HG03432 (cell line): ENCODE measurements around the gene PEX10.

Experiments
- ATAC-seq: cut with Tn5 transposase; IDR thresholded peaks from one replicate; pipeline ENCODE4 v1.9.1; 2021; ENCODE audit warnings: mild to moderate bottlenecking, moderate library complexity; ENCODE audit not compliant: unreplicated experiment

PEX10 gene

DNA sequence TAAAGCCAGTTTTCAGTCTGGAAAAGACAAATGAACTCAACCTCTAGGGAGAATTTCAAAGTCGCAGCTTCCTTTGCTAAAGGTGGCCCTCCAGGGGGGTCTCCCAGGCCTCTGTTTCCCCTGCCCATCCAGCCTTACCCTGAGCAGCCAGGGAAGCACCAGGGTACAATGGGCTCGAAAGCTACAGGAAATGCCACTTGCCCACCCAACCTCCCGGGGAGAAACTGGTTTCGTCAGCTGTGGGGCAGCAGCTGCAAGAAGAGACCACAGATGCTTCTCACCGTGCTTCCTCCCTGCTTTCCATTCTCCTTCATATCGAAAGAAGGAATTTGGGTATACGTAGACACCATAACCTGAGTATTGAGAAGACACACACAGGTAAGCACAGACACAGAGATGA lies 22.7 kb downstream of the PEX10 start:
- ATAC-seq: no peak

DNA sequence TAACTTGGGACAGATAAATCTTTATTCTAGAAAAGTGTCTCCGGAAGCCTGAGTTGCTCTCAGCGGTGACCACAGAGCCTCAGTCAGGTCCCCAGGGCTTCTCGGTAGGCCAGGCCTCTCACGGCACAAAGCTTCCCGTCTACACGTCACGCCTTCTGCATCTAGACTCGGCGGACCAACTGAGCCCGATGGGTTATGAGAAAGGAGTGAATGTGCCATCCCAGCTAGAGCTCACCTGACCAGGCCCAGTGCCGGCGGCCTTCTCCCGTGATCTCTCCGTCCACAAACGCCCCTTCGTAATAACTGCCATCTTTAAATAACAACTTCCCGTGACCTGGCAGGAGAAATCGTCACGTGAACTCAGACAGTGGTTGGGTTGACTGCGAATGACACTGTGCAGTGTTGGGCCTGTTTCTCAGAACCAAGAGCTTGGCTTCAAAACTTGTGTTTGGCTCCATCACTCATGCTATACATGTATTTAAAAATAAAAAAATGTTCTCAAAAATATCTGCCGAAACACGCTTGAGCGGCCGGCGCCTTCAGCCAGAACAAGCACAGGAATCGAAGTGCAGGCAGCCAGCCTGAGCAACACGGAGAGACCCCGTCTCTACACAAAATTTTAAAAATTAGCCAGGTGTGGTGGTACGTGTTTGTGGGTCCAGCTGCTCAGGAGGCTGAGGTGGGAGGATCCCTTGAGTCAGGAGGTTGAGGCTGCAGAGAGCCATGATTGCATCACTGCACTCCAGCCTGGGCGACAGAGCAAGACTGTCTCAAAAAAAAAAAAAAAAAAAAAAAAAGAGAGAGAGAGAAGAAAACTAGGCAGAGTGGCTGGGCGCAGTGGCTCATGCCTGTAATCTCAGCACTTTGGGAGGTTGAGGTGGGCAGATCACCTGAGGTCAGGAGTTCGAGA lies 24.1 kb downstream of the PEX10 start:
- no peak for ATAC-seq

DNA sequence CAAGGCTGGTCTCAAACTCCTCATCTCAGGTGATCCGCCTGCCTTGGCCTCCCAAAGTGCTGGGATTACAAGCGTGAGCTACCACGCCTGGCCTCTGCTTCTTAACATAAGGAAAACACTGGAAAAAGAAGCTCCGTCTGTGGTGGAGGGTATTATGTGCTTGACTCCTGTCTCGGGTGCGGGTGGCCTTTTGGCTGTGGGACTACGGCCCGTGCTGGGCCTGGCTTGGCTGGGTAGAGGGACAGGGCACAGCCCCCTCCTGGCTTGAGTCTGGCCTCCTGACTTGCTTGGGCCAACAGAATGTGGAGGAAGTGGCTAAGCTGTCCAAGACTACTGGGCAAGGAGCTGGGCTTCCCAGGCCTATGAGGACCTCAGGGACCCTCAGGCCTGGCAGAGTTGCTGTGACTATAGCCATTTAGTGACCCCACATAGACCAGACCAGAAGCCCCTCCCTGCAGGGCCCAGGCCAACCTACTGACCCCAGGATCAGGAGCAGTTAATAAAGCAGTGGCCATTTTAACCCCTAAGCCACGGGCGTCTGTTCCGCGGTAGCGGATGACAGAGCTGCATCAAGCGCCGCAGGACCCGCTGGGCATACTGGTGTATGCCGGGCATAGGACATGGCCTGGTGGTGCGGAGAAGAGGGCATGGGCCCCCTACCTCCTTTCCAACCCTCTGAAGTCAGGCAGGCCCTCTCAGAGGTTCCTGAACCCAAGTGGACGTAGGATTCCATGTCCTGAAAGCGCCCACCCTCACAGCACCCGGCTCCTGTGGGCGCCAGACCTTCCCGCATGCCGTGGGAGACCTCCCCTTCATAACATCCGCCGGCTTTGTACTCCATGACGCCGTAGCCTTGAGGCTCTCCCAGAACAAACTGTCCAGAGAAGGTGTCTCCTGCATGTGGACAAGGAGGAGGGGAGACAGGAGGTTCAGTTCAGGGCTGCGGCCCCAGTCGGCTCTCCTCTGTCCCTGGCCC lies 25.4 kb downstream of the PEX10 start:
- ATAC-seq: no peak

DNA sequence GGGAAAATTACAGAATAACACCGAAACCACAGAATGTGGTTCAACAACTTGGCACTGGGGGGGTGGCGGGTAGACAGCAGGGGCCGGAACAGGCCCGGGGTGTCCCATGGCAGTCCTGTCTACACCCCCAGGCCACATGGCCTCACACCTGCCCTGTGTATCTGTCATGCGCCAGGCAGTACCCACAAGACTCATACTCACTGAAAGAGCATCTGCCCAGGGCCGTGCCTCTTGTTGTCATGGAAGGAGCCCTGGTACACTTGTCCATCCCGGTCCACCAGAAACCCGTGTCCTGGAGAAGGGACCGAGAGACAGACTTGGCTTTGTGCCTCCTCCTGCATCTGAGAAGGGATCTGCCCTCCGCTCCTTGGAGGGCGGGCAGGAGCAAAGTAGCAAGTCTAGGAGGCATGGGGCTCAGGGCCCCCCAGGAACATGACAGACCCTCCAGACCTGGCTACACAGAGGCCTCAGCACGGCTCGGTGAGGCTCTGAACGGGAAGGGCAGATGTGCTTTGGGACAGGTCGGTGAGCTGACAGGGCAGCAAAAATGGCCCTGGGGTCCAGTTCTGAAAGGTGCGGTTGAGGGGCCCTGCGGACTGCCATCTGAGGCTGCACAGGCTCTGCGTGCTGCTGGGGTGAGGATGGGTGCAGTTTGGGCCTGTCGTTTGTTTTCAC lies 26.6 kb downstream of the PEX10 start:
- ATAC-seq: no peak

DNA sequence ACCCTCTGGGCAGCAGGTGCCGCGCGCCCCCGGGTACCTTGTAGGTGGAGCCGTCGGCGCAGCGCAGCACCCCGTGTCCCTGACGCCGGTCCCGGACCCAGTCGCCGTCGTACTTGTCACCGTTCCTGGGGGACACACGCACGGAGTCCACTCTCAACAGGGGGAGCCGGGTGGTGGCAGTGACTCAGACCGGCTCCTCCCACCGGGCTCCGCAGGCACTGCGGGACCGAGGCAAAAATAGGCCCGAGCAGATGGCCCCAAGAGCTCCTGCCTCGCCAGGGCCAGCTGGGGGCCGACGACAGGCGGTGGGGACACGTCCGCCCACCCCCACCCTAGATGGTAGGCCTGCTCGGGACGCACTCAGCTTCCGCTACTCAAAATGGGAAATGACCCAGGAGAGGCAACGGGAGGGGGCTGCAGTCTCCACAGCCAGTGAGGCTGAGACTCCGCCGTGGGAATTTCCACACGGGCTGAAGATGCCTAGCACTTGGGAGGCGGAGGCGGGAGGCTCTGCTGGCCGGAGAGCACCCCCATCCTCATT lies 27.4 kb downstream of the PEX10 start:
- no peak for ATAC-seq

DNA sequence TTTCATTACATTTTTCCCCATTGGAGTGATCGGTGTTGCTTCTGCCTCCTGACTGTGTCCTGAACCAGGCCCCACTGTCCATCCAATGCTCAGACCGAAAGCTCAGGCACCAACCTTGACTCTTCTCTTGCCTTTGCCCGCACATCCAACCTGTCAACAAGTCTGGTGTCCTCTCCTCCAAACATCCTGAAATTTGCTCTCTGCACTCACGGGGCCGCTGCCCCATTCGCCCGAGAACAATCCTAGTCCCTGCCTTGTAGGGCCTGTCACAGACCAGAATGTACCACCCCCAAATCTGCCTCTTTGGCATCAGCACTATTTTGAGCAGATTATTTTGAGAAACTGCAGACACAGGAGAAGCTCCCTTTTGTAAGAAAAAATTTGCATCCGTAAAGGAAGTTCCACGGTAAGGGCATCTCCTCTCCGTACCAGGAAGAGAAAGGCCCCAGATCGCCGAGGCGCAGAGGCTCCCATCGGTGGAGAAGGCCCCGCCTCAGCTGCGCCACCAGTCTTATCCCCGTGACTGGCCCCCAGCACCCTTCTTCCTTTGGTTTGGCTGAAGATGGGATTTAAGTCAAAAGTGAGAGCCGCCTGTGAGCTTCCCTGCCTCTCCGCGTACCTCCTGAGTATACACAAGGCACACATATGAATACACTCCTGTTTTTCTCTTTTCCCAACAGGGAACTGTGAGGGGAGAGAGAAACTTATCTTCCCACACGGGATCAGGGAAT lies 28.1 kb downstream of the PEX10 start:
- ATAC-seq: no peak

DNA sequence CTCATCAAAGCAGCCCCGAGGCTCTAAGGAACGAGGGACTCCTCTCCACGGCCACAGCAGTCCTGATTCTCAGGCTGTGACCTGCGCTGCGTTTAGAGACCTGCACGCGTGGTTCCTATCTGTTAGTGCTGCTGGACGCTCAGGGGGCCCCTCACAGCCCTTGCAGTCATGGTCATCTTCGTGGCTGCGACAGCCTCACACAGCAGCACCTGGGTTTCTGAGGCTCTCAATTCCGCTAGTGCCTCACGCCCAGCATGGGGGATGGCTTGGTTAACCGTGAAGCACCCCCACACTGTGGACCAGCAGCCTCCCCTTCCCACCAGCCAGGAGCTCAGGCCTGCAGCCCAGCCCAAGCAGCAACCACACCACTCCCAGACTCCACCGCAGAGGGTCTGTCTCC lies 28.8 kb downstream of the PEX10 start:
- ATAC-seq: no peak

DNA sequence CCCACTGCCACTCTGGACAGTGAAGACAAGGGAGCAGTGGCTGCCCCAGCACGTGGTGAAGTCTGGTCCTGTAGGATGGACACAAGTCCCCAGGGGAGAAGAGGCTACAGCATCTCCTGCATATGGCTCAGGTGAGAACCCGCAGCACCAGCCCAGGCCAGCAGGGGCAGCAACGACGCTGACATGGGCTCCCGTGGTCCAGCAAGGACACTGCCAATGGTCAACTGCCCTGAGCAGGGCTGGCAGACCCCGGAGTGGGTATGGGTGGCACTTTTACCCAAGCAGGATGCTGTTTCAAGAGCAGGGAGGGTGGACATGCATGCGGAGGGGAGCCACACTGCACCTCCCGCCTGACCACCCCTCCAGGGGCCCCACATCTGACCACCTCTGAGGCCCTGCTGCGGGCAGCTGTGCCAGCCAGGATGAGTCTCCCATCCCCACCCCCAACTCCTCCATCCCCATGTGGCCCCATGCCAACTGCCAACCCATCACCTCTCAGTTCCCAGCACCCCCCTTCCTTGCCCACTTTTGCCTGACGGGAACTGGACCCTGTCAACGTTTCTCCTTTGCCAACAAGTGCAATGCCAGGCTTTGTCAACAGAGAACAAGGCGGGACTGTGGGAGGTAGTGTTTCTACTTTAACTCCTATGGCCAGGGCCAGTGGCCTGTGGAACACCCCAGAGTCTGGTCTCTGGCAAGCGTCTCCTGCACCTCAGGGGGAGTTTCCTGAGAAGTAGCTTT lies 29.6 kb downstream of the PEX10 start:
- no peak for ATAC-seq

DNA sequence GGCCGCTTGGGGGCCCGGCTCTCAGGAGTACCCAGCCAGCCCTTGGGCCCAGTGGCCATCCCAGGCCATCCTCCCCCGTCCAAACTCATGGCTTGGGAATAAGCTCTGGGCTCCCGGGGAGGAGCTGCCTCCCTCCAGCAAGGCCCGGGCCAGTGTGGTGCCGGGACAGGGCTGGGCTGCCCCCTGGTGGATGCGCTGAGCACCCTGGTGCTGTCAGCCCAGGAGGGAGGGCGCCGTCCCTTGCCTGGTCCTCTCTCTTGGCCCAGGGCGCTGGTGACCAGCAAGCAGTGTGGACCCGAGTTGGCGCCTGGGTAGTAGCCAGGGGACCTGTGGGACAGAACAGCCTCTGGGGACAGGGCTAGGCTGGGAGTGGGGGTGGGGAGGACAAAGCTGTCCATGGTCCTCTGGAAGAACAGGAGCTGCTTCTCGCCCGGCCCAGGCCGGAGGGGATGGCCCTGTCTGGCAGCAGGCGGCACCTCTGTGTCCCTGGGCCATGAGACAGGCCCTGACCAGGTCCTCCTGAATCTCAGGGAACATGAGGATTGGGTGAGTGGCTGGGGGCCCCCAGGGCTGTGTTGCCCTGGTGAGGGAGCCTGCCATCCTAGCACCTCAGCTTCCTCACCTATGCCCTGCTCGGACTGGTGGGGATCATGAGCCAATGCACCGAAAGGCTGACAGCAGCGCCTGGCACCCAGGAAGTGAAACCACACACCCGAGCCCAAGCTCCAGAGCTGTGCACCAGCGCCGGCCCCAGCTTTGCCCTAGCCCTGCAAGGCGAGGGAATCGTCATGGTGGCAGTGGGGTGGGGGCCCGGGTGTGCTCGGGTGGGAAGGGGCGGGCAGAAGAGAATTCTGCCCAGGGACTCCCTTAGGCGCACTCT lies 30.4 kb downstream of the PEX10 start:
- no peak for ATAC-seq

DNA sequence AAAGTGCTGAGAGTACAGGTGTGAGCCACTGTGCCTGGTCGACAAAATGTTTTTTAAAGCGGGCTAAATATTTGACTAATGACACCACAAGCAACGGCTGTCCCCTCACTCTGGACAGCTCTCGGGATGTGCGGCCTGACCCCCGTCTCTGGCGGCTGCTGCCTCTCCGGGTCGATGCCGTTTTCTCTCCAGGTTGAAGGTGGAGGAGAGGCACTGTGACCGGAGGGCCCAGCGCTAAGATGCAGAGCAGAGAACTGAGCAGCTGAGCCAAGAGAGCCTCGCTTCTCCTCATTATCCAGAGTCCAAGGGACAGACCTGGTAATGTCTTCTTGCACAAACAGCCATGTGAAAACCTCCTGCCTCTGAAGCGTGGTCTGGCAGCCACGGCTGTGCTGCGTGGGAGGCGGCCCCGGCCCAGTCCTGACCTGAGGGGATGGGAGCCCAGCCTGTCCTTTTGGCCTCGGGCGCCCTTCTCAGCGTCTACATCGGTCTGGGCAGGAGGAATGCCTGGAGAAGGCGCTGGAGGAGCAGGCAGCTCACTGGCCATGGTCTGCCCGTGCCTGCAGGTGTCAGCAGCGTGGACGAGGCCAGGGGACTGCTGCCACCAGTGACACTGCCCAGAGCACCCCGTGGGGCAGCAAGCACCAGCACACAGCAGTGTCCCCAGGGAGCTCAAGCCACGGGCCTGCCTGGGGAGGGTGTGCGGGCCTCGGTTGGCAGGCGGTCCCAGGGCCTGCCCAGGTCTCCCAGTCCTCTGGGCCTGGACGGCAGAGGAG lies 31.4 kb downstream of the PEX10 start:
- ATAC-seq: no peak

DNA sequence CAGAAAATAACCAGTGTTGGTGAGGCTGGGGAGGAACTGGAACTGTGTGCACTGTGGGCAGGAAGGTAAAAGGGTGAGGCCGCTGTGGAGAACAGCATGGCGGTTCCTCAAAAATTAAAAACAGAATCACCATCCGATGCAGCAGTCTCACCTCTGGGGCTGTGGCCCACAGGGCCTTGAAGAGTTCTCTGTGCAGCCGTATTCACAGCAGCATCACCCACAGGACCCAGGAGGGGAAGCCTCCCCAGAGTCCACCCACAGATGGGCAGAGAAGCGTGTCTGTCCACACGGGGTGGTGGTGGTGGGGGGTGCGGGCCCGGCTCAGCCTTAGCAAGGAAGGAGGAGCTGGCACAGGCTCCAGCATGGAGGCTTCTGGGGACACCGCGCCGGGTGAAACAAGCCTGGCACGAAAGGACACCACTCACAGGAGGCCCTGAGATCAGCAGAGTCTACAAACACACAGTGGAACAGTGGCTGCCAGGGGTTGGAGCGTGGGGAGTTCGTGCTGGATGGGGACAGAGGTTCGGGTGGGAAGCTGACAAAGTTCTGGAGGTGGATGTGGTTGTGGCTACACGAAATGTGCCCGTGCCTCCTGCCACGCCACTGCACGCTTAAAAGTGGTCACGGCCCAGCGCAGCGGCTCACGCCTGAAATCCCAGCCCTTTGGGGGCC lies 32.5 kb downstream of the PEX10 start:
- ATAC-seq: no peak

DNA sequence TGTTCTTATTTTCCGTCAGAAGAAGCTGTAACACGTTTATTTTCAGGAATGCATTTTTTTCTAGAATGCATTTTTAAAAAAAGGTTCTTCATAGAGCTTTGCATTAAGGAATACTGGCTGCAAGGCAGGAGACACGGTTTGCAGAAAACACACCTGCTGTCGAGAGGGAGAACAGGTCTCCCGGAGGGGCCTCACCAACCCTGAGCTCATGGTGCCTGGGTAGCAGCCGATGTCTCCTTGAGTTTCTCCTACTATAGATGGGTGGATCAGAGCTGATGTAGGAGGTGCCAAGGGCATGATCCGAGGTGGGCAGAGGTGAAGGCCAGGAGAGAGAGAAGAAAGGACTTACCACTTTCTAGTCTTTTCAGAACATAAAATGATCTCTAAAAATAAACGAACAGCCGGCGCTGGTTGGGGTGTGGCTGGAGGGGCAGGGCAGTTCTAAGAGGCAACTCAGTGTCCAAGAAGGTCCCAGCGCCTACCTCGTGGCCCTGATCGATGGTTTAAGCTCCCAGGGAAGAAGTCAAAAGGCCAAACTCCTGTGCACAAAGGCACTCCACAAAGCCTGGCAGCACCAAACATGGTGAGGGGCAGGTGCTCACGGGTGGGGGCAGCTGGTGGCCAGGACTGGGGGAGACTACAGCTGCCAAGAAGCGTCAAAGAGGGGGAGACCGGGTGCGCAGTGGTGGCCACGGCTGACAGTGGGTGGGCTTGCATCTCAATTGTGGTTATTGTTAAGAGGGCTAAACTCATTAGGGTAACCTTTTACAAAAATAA lies 33.2 kb downstream of the PEX10 start:
- no peak for ATAC-seq

DNA sequence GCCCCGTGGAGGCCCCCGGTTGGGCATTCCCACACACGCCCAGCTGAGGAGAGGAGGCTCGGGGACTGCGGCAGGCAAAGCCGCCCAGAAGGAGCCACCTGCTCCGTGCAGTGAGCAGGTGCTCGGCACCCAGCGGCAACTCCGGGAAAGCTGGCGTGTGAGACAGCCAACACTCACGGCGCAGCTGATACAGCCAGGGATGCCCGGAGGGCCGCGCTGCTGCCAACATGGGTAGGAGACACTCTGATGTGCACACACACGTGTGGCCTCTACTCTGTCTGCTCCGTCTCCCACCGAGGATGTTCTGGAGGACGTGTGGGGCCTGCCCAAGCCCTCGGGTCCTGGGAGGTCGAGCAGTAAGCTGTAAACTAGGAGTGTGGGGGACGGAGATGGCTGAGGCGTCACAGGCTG lies 33.9 kb downstream of the PEX10 start:
- ATAC-seq: no peak

DNA sequence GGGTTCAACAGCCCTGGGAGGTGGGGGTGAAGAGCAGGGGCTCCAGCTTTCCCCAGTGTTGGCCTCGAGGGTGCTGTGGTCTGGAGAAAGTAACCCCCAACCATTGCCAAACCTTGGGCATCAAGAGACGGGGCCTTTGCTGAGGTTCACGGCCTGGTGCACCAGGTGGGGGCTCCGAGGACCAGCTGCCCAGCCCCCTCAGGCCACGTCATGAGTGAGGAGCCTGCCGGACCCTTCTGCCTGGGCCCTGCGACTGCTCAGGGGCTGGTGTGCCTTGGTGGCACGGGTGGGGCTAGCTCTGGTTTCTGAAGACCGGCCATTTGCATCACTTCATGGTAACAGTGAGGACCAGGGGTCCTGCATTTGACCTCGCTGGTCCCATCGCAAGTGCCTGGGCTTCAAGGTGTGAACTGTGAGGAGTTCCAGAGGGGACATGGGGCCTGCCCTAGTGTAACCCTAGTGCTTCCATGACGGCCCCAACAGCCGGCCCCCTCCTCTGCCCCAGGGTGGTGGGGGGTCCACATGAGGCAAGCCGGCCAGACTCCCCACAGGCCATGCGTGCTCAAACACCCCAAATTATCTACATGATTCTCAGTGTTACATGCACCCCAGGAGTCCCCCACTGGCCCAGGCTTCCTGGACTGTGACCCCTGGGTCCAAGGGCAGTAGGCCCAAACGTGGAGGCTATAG lies 34.5 kb downstream of the PEX10 start:
- ATAC-seq: no peak

DNA sequence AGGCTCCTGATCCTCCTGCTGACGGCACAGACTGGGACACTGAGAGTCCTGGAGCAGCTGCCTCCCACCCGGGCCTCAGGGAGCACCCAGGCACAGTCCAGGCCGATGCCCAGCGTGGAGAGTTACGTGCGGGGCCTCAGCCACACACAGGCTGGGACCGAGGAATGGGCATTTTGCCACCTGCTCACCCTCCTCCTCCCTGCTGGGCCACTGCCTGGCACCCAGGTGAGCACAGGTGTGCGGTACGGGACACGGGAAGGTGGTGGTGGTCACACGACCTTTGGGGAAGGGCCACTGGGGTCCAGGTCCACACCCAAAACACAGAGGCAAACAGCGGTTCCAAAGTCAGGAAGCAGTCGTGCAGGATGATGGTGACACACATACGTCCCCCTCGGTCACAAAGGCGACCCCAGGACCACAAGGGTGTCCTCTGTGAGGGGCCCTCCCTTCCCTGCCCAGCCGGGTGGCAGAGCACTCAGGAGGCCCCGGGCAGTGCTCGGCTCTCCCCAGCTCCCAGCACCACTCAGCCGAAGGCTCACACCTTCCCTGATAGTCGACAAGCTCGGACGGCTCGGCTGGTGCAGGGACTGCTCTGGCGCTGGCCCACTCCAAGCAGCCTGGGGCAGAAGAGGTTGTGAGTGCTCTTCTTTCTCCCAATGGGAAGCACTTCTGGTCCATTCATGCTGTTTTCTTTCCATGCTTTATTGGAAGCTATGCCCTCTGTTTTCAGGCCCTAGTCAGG lies 35.3 kb downstream of the PEX10 start:
- no peak for ATAC-seq
